Measurements from ENCODE around the gene CHSY1.
A peak's percentile ranks its signal among the peaks of the same experiment; 100 is the strongest.

The CHSY1 gene

GRCh38 chr15:101246824-101247745 lies 4.8 kb downstream of the CHSY1 start:
- Histone ChIP-seq H3F3A (ENCODE audit: low read depth) (peaks cover 19% of the 10 kb centered on the region), H3K9me3 (ENCODE audit: insufficient read depth, low read depth, low read length) (no peaks in the 10 kb centered on the region), H3K9me2 (replicated peaks; ENCODE audit: low read depth, low read length) (no peaks in the 10 kb centered on the region), H3K4me3 (ENCODE audit: low read length, poor library complexity, severe bottlenecking) (peak overlapping the region; percentile 80), H3K27me3 (ENCODE audit: insufficient read depth, low read length, poor library complexity, severe bottlenecking) (no peaks in the 10 kb centered on the region), H2AFZ (ENCODE audit: low read length) (no peak overlapping the region), H4K20me1 (ENCODE audit: insufficient read depth, low read length, poor library complexity, severe bottlenecking) (peaks cover 65% of the 10 kb centered on the region), H3K9ac (ENCODE audit: low read depth, low read length, poor library complexity, severe bottlenecking) (peak overlapping the region; percentile 83), H3K4me1 (ENCODE audit: insufficient read depth, low read length, poor library complexity, severe bottlenecking) (peaks cover 77% of the 10 kb centered on the region), H3K4me2 (ENCODE audit: low read depth, low read length, poor library complexity, severe bottlenecking) (peak overlapping the region; percentile 96), H3K79me2 (ENCODE audit: insufficient read depth, low read length) (peaks cover 91% of the 10 kb centered on the region), H3K36me3 (ENCODE audit: insufficient read depth, low read length) (no peaks in the 10 kb centered on the region)
- TF ChIP-seq EZH2phosphoT487 (IDR thresholded peaks at IDR 0.05; ENCODE audit: borderline replicate concordance) (no peak), CTCF (conservative IDR thresholded peaks at IDR 0.05; ENCODE audit: low read length) (no peak)

GRCh38 chr15:101246391-101246790 lies 5.5 kb downstream of the CHSY1 start:
- Histone ChIP-seq H3K9ac (ENCODE audit: low read depth, low read length, poor library complexity, severe bottlenecking) (peak overlapping the region; percentile 83), H4K20me1 (ENCODE audit: insufficient read depth, low read length, poor library complexity, severe bottlenecking) (peaks cover 72% of the 10 kb centered on the region), H2AFZ (ENCODE audit: low read length) (no peak overlapping the region)

GRCh38 chr15:101244889-101245668 lies 6.8 kb downstream of the CHSY1 start:
- no peaks in the 10 kb centered on the region for H3K36me3 ChIP-seq (ENCODE audit: insufficient read depth, low read length)
- peaks cover 100% of the 10 kb centered on the region for H3K79me2 ChIP-seq (ENCODE audit: insufficient read depth, low read length)
- H3K4me3 ChIP-seq (ENCODE audit: low read length, poor library complexity, severe bottlenecking) = peak overlapping the region; percentile 80
- H3K9me3 ChIP-seq (ENCODE audit: insufficient read depth, low read depth, low read length) = no peaks in the 10 kb centered on the region
- peaks cover 92% of the 10 kb centered on the region for H3K4me1 ChIP-seq (ENCODE audit: insufficient read depth, low read length, poor library complexity, severe bottlenecking)
- H3F3A ChIP-seq (ENCODE audit: low read depth) = peaks cover 19% of the 10 kb centered on the region
- no peak for TF ChIP-seq CTCF (conservative IDR thresholded peaks at IDR 0.05; ENCODE audit: low read length)
- no peak for TF ChIP-seq EZH2phosphoT487 (IDR thresholded peaks at IDR 0.05; ENCODE audit: borderline replicate concordance)
- H3K4me2 ChIP-seq (ENCODE audit: low read depth, low read length, poor library complexity, severe bottlenecking) = peak overlapping the region; percentile 96
- no peaks in the 10 kb centered on the region for H3K27me3 ChIP-seq (ENCODE audit: insufficient read depth, low read length, poor library complexity, severe bottlenecking)
- H4K20me1 ChIP-seq (ENCODE audit: insufficient read depth, low read length, poor library complexity, severe bottlenecking) = peaks cover 75% of the 10 kb centered on the region
- H3K9ac ChIP-seq (ENCODE audit: low read depth, low read length, poor library complexity, severe bottlenecking) = peak overlapping the region; percentile 83
- no peaks in the 10 kb centered on the region for H3K9me2 ChIP-seq (replicated peaks; ENCODE audit: low read depth, low read length)
- H2AFZ ChIP-seq (ENCODE audit: low read length) = no peak overlapping the region

More at GRCh38 chr15:101246391-101246790, 5.5 kb downstream of the CHSY1 start:
- no peaks in the 10 kb centered on the region for H3K9me2 ChIP-seq (replicated peaks; ENCODE audit: low read depth, low read length)
- no peaks in the 10 kb centered on the region for H3K36me3 ChIP-seq (ENCODE audit: insufficient read depth, low read length)
- H3K4me3 ChIP-seq (ENCODE audit: low read length, poor library complexity, severe bottlenecking) = peak overlapping the region; percentile 80
- H3K9me3 ChIP-seq (ENCODE audit: insufficient read depth, low read depth, low read length) = no peaks in the 10 kb centered on the region
- H3K4me2 ChIP-seq (ENCODE audit: low read depth, low read length, poor library complexity, severe bottlenecking) = peak overlapping the region; percentile 96
- H3K4me1 ChIP-seq (ENCODE audit: insufficient read depth, low read length, poor library complexity, severe bottlenecking) = peaks cover 84% of the 10 kb centered on the region
- H3K27me3 ChIP-seq (ENCODE audit: insufficient read depth, low read length, poor library complexity, severe bottlenecking) = no peaks in the 10 kb centered on the region
- TF ChIP-seq EZH2phosphoT487 (IDR thresholded peaks at IDR 0.05; ENCODE audit: borderline replicate concordance) (no peak), CTCF (conservative IDR thresholded peaks at IDR 0.05; ENCODE audit: low read length) (no peak)
- peaks cover 98% of the 10 kb centered on the region for H3K79me2 ChIP-seq (ENCODE audit: insufficient read depth, low read length)
- H3F3A ChIP-seq (ENCODE audit: low read depth) = peaks cover 19% of the 10 kb centered on the region
